Measurements from ENCODE around the gene ITGA7.

The ITGA7 gene

GRCh38 chr12:55707841-55708694, at the start of gene ITGA7:
ITGA7 (minus strand) TSS chr12:55707904; CDS start chr12:55707682, 222 bp downstream.
- Mint-ChIP-seq H3K36me3 (ENCODE audit: low read depth) (no peaks in the 10 kb centered on the region), H3K27ac (no peak within 1 kb of the TSS), H3K4me1 (ENCODE audit: low read depth) (peaks cover 18% of the 10 kb centered on the region), H3K4me3 (peak within 1 kb of the TSS; percentile 74), H3K27me3 (peaks cover 37% of the 10 kb centered on the region), H3K9me3 (no peaks in the 10 kb centered on the region)

GRCh38 chr12:55755246-55755645, 47.5 kb upstream of the ITGA7 start:
- Mint-ChIP-seq H3K36me3 (ENCODE audit: low read depth) (peaks cover 58% of the 10 kb centered on the region), H3K4me3 (no peak overlapping the region), H3K9me3 (no peaks in the 10 kb centered on the region), H3K4me1 (ENCODE audit: low read depth) (peaks cover 7% of the 10 kb centered on the region), H3K27me3 (no peaks in the 10 kb centered on the region), H3K27ac (peak overlapping the region; percentile 5)

GRCh38 chr12:55748230-55748993, 40.7 kb upstream of the ITGA7 start:
- Mint-ChIP-seq H3K9me3 (no peaks in the 10 kb centered on the region), H3K36me3 (ENCODE audit: low read depth) (peaks cover 18% of the 10 kb centered on the region), H3K4me3 (no peak overlapping the region), H3K27me3 (no peaks in the 10 kb centered on the region), H3K27ac (no peak overlapping the region), H3K4me1 (ENCODE audit: low read depth) (peaks cover 24% of the 10 kb centered on the region)

- H3K27me3 Mint-ChIP-seq = no peaks in the 10 kb centered on the region
- peaks cover 34% of the 10 kb centered on the region for H3K4me1 Mint-ChIP-seq (ENCODE audit: low read depth)
- no peaks in the 10 kb centered on the region for H3K9me3 Mint-ChIP-seq
- no peak overlapping the region for H3K27ac Mint-ChIP-seq
- H3K36me3 Mint-ChIP-seq (ENCODE audit: low read depth) = peaks cover 8% of the 10 kb centered on the region
- no peak overlapping the region for H3K4me3 Mint-ChIP-seq
Measured at GRCh38 chr12:55746913-55747231, 39.2 kb upstream of the ITGA7 start.

- H3K4me3 Mint-ChIP-seq = no peak overlapping the region
- no peaks in the 10 kb centered on the region for H3K9me3 Mint-ChIP-seq
- peaks cover 8% of the 10 kb centered on the region for H3K36me3 Mint-ChIP-seq (ENCODE audit: low read depth)
- no peak overlapping the region for H3K27ac Mint-ChIP-seq
- H3K27me3 Mint-ChIP-seq = no peaks in the 10 kb centered on the region
- H3K4me1 Mint-ChIP-seq (ENCODE audit: low read depth) = peaks cover 35% of the 10 kb centered on the region
Measured at GRCh38 chr12:55746174-55746912, 38.6 kb upstream of the ITGA7 start.

- Mint-ChIP-seq H3K36me3 (ENCODE audit: low read depth) (peaks cover 4% of the 10 kb centered on the region), H3K9me3 (no peaks in the 10 kb centered on the region), H3K27me3 (no peaks in the 10 kb centered on the region), H3K4me1 (ENCODE audit: low read depth) (peaks cover 38% of the 10 kb centered on the region), H3K27ac (no peak overlapping the region), H3K4me3 (no peak overlapping the region)
Measured at GRCh38 chr12:55745361-55746173, 37.9 kb upstream of the ITGA7 start.

GRCh38 chr12:55744340-55745030, 36.8 kb upstream of the ITGA7 start:
- Mint-ChIP-seq H3K27ac (no peak overlapping the region), H3K9me3 (no peaks in the 10 kb centered on the region), H3K4me3 (peak overlapping the region; percentile 88), H3K4me1 (ENCODE audit: low read depth) (peaks cover 38% of the 10 kb centered on the region), H3K27me3 (no peaks in the 10 kb centered on the region), H3K36me3 (ENCODE audit: low read depth) (no peaks in the 10 kb centered on the region)

- H3K4me3 Mint-ChIP-seq = peak overlapping the region; percentile 88
- peaks cover 38% of the 10 kb centered on the region for H3K4me1 Mint-ChIP-seq (ENCODE audit: low read depth)
- no peaks in the 10 kb centered on the region for H3K9me3 Mint-ChIP-seq
- H3K27me3 Mint-ChIP-seq = no peaks in the 10 kb centered on the region
- H3K27ac Mint-ChIP-seq = peak overlapping the region; percentile 54
- H3K36me3 Mint-ChIP-seq (ENCODE audit: low read depth) = no peaks in the 10 kb centered on the region
Measured at GRCh38 chr12:55743406-55744339, 36.0 kb upstream of the ITGA7 start.

GRCh38 chr12:55742719-55743405, 35.2 kb upstream of the ITGA7 start, which contains the start of gene GDF11:
GDF11 (plus strand) TSS chr12:55743122; CDS start chr12:55743317, 195 bp downstream.
- Mint-ChIP-seq H3K9me3 (no peaks in the 10 kb centered on the region), H3K4me1 (ENCODE audit: low read depth) (peaks cover 44% of the 10 kb centered on the region), H3K27ac (peak within 1 kb of the TSS; percentile 76), H3K36me3 (ENCODE audit: low read depth) (no peaks in the 10 kb centered on the region), H3K27me3 (no peaks in the 10 kb centered on the region), H3K4me3 (peak within 1 kb of the TSS; percentile 88)

GRCh38 chr12:55741931-55742680, 34.4 kb upstream of the ITGA7 start:
- peaks cover 52% of the 10 kb centered on the region for H3K4me1 Mint-ChIP-seq (ENCODE audit: low read depth)

GRCh38 chr12:55739025-55739378, 31.3 kb upstream of the ITGA7 start:
- H3K4me3 Mint-ChIP-seq = peak overlapping the region; percentile 82
- H3K27ac Mint-ChIP-seq = no peak overlapping the region
- no peaks in the 10 kb centered on the region for H3K27me3 Mint-ChIP-seq
- H3K4me1 Mint-ChIP-seq (ENCODE audit: low read depth) = peaks cover 34% of the 10 kb centered on the region
- no peaks in the 10 kb centered on the region for H3K36me3 Mint-ChIP-seq (ENCODE audit: low read depth)
- H3K9me3 Mint-ChIP-seq = no peaks in the 10 kb centered on the region

More at GRCh38 chr12:55741931-55742680, 34.4 kb upstream of the ITGA7 start:
- Mint-ChIP-seq H3K4me3 (peak overlapping the region; percentile 80), H3K9me3 (no peaks in the 10 kb centered on the region), H3K36me3 (ENCODE audit: low read depth) (no peaks in the 10 kb centered on the region), H3K27me3 (no peaks in the 10 kb centered on the region), H3K27ac (peak overlapping the region; percentile 76)
